Activated T-cell treated with anti-CD3 and anti-CD28 coated beads, Interleukin-2, amount 50 U/mL, for 48 hours (primary cell): ENCODE data around the gene PLIN5.

Source experiments
- DNase-seq, 2 experiments: peaks; one replicate each; pipeline ENCODE4 v3.0.0-alpha.2; 2020

PLIN5 gene

GRCh38 chr19:4477034-4477801 is 57.8 kb downstream of the PLIN5 start:
- no peak for DNase-seq

- DNase-seq = peak in 1 of 2 experiments; percentile 51
Observed at GRCh38 chr19:4474514-4475022, 60.5 kb downstream of the PLIN5 start.

DNA sequence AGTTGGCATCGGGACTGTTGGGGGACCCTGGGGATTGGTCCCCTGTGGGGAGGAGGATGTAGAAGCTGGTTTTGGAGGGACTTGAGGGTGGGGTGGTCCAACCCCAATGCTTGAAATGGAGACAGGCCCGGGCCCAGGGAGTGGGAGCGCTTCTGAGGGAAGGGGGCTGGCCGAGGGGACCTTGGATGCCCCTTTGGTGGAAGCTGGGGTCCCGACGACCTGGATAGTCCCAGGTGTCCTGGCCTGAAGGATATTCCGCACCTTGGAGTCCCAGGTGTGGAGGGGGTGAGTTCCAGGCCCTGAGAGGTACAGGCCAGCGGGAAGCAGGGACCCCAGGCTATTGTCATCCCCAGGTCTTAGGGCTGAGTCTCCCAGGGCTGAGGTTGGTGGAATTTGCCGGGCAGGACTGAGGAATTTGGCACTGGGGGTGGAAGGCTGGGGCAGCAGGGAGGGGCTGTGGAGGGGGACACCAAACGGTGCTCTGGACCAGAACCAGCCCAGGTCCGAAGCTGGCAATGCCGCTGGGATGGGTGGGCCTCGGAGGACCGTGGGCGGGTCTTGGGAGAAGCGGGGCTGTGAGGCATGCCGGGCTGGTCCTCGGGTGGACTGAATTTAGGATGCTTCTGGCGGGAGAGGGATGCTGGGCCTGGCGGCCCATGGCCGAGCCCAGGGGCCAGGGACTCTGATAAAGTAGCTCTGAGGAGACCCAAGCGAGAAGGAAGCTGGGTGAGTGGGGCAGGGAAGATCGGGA is 61.1 kb downstream of the PLIN5 start:
- peak in 1 of 2 experiments; percentile 21 for DNase-seq

DNA sequence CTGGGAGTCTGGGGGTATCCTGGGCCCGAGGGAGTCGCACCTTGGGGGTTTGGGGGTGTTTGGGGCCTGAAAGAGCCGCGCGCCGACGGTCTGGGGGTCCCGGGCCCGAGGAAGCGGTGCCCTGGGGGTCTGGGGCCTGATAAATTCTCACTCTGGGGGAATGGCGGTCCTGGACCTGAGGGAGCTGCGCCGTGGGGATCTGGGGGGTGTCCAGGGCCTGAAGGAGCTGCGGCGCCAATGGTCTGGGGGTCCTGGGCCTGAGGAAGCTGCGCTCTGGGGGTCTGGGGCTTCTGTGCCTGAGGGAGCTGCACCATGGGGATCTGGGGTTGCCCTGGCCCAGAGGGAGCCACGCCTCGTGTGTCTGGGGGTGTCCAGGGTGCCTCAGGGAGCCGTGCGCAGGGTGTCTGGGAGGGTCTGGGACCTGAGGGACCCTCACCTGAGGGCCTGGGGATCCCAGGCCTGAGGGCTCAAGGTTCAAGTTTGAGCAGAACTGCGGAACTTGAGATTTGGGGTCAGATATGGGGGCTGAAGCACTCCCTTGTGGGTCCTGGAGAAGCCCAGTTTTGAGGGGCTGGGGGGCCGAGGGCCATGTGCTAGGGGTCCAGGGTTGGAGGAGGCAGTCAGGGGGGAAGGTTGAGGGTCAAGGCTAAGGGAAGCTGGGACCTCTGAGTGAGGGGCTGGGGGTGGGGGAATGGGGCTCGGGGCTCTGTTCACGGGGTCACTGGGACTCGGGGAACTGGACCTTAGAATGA is 61.8 kb downstream of the PLIN5 start:
- DNase-seq = no peak
